Panc1 (cell line): ENCODE data around the gene ZNF428. TPM values are rescaled to one million over a fixed set of nuclear protein-coding genes. Genes with fewer than 3 reads are reported as not detected.

ENCODE experiments used
- ATAC-seq: fragments of 200-7000 bp; cut with Tn5 transposase; 2 replicates; pipeline ENCODE4 v1.9.1; 2020; ENCODE audit warnings: mild to moderate bottlenecking, moderate library complexity
- BruUV-seq: library from RNA; stranded (reverse); fragments of 400-500 nt; replicated peaks from 2 replicates; lab custom pipeline; 2021; lab: Mats Ljungman, UMichigan
- CTCF ChIA-PET: fragments of 300-600 bp; sonication (Branson Sonifier 250); formaldehyde crosslinking; loops from one replicate; lab custom pipeline; 2022; ENCODE audit warnings: antibody characterized with exemption; lab: Charles Lee
- POLR2A ChIA-PET: fragments of 300-600 bp; sonication (Branson Sonifier 250); formaldehyde crosslinking; loops from one replicate; lab custom pipeline; 2022; ENCODE audit warnings: antibody characterized with exemption; lab: Charles Lee
- DNase-seq: peaks from one replicate; pipeline ENCODE4 v3.0.0-alpha.2; 2010; ENCODE audit warnings: low read depth, low spot score
- H3K27ac ChIP-seq: 2 replicates; pipeline ENCODE4 v1.5.1; 2011; ENCODE audit warnings: mild to moderate bottlenecking, low read length, inconsistent platforms
- H3K27me3 ChIP-seq: fragments of 200-500 bp; sonication (Bioruptor generic); 2 replicates; pipeline ENCODE4 v1.6.0; 2014; ENCODE audit warnings: low read length, inconsistent platforms; ENCODE audit not compliant: control insufficient read depth, insufficient read depth
- H3K36me3 ChIP-seq: fragments of 200-500 bp; sonication (Bioruptor generic); 2 replicates; pipeline ENCODE4 v1.5.1; 2014; ENCODE audit warnings: inconsistent platforms, mild to moderate bottlenecking, low read length, moderate library complexity; ENCODE audit not compliant: control insufficient read depth, insufficient read depth
- H3K4me1 ChIP-seq: 2 replicates; pipeline ENCODE4 v1.5.1; 2011; ENCODE audit warnings: inconsistent platforms, mild to moderate bottlenecking, low read length, moderate library complexity; ENCODE audit not compliant: control insufficient read depth, insufficient read depth
- H3K4me3 ChIP-seq, 2 experiments: 2 replicates each; pipeline ENCODE4 v1.5.1; 2011 to 2012; ENCODE audit warnings: low read depth in 2 of 2, low read length in 2 of 2, mild to moderate bottlenecking in 2 of 2, inconsistent platforms in 1 of 2, moderate library complexity in 1 of 2
- H3K9me3 ChIP-seq: fragments of 200-500 bp; sonication (Bioruptor generic); 2 replicates; pipeline ENCODE4 v1.5.1; 2014; ENCODE audit warnings: low read depth, mild to moderate bottlenecking, inconsistent platforms, low read length, moderate library complexity; ENCODE audit not compliant: control insufficient read depth, insufficient read depth
- CTCF ChIP-seq: fragments of 450-650 bp; IDR thresholded peaks from 2 replicates; pipeline ENCODE4 v1.5.1; 2017; ENCODE audit warnings: mild to moderate bottlenecking
- POLR2AphosphoS5 ChIP-seq: IDR thresholded peaks from 2 replicates; pipeline ENCODE4 v1.6.1; 2012; ENCODE audit warnings: mild to moderate bottlenecking, low read depth, low read length, moderate library complexity
- REST ChIP-seq, 2 experiments: IDR thresholded peaks; 2 replicates each; pipeline ENCODE4 v1.6.1; 2011 to 2012; ENCODE audit warnings: low read depth in 2 of 2, control low read depth in 1 of 2, low read length in 1 of 2, mild to moderate bottlenecking in 1 of 2, moderate library complexity in 1 of 2; ENCODE audit not compliant: insufficient read depth in 1 of 2
- SIN3A ChIP-seq: IDR thresholded peaks from 2 replicates; pipeline ENCODE4 v1.6.1; 2012; ENCODE audit warnings: low read depth, mild to moderate bottlenecking, low read length, moderate library complexity, borderline replicate concordance; ENCODE audit not compliant: insufficient read depth
- TCF7L2 ChIP-seq: IDR thresholded peaks from 2 replicates; pipeline ENCODE4 v1.6.1; 2011; ENCODE audit warnings: mild to moderate bottlenecking, low read depth, low read length, inconsistent platforms
- in situ Hi-C: cut with HindIII; loops from 2 replicates; pipeline ENCODE4 v1.10.0; 2016; ENCODE audit warnings: low sequenced_read_pairs, low pct_unique_long_range_greater_than_20kb
- intact Hi-C: fragments of 100-400 bp; cut with micrococcal nuclease; formaldehyde crosslinking; loops from one replicate; pipeline ENCODE4 v1.10.0; 2022; ENCODE audit not compliant: unreplicated experiment
- total RNA-seq: library from RNA; stranded (reverse); gene quantifications from one replicate; pipeline ENCODE4 v1.2.1, GENCODE V29; 2021; ENCODE audit not compliant: unreplicated experiment

The ZNF428 gene
- total RNA-seq, 1 experiment from 2014 or later, result 45.6 TPM

- ChIA-PET POLR2A (no interaction called here), CTCF (no interaction called here)
- H3K9me3 ChIP-seq, result no peaks in the 10 kb centered on the region
- ATAC-seq, result no peak
- no peaks in the 10 kb centered on the region for H3K4me1 ChIP-seq
- in situ Hi-C loops, result no loop called here
- intact Hi-C loops, result no loop called here
- H3K4me3 ChIP-seq, result no peak overlapping the region
- DNase-seq, result no peak
- TF ChIP-seq POLR2AphosphoS5 (no peak), CTCF (no peak), TCF7L2 (no peak), REST (IDR thresholded peaks at IDR 0.05; ENCODE audit: insufficient read depth in 1 of 2, low read depth in 2 of 2, low read length in 1 of 2) (no peak), SIN3A (no peak)
- no peak overlapping the region for H3K27ac ChIP-seq
- no peaks in the 10 kb centered on the region for H3K27me3 ChIP-seq
- no TSS peak for BruUV-seq
- no peaks in the 10 kb centered on the region for H3K36me3 ChIP-seq
These were observed 36.9 kb downstream of the ZNF428 start for GRCh38 chr19:43582495-43582894.

GRCh38 chr19:43581467-43581866 is 38.0 kb downstream of the ZNF428 start:
- Histone ChIP-seq H3K4me3 (no peak overlapping the region), H3K4me1 (no peaks in the 10 kb centered on the region), H3K27ac (no peak overlapping the region), H3K9me3 (no peaks in the 10 kb centered on the region), H3K27me3 (no peaks in the 10 kb centered on the region), H3K36me3 (no peaks in the 10 kb centered on the region)
- no TSS peak for BruUV-seq
- TF ChIP-seq SIN3A (no peak), TCF7L2 (no peak), CTCF (no peak), REST (IDR thresholded peaks at IDR 0.05; ENCODE audit: insufficient read depth in 1 of 2, low read depth in 2 of 2, low read length in 1 of 2) (no peak), POLR2AphosphoS5 (no peak)
- intact Hi-C loops (no loop called here), in situ Hi-C loops (no loop called here)
- DNase-seq (no peak), ATAC-seq (0 out of 2 replicates have a peak, but pooled peaks have one; percentile 32)
- CTCF ChIA-PET, result no interaction called here
- POLR2A ChIA-PET, result no interaction called here
